ENCODE data around the gene POPDC3. TPM values are rescaled to one million over a fixed set of nuclear protein-coding genes. Genes with fewer than 3 reads are reported as not detected.

The POPDC3 gene
- total RNA-seq, 2 donors from 2014 or later = 6.4 to 8.0 TPM

GRCh38 chr6:105116150-105116549, 63.7 kb downstream of the POPDC3 start:
- H3K27me3 Mint-ChIP-seq (ENCODE audit: insufficient read depth) = no peaks in the 10 kb centered on the region
- H3K9ac ChIP-seq (ENCODE audit: extremely low read depth, low read length, poor library complexity, severe bottlenecking) = no peak overlapping the region
- no peak for DNase-seq
- H3K9me3 ChIP-seq (ENCODE audit: control insufficient read depth, low read length) = no peaks in the 10 kb centered on the region
- no peaks in the 10 kb centered on the region for H3K36me3 ChIP-seq (ENCODE audit: control insufficient read depth, insufficient read depth, low read length)
- H3K9me3 Mint-ChIP-seq = no peaks in the 10 kb centered on the region
- H3K4me3 ChIP-seq (ENCODE audit: low read length) = no peak overlapping the region
- H3K27me3 ChIP-seq (ENCODE audit: control insufficient read depth, insufficient read depth, low read length, poor library complexity, severe bottlenecking) = no peaks in the 10 kb centered on the region
- WGBS, 2 experiments (ENCODE audit: insufficient coverage in 1 of 2, insufficient read length in 1 of 2) = 62 to 77% methylated on average over 5 of the region's 5 CpGs
- no peak overlapping the region for H3K27ac Mint-ChIP-seq
- no peak overlapping the region for H3K4me3 Mint-ChIP-seq
- no peak for TF ChIP-seq CTCF (conservative IDR thresholded peaks at IDR 0.05)
- no peak overlapping the region for H3K27ac ChIP-seq (ENCODE audit: low read depth, low read length)
- peaks cover 4% of the 10 kb centered on the region for H3K4me1 Mint-ChIP-seq
- no peaks in the 10 kb centered on the region for H3K4me1 ChIP-seq (ENCODE audit: control insufficient read depth, insufficient read depth, low read length)
- H3K36me3 Mint-ChIP-seq (ENCODE audit: low read depth) = no peaks in the 10 kb centered on the region

GRCh38 chr6:105113422-105113821, 66.4 kb downstream of the POPDC3 start:
- H3K36me3 ChIP-seq (ENCODE audit: control insufficient read depth, insufficient read depth, low read length) = no peaks in the 10 kb centered on the region
- Mint-ChIP-seq H3K27ac (no peak overlapping the region), H3K27me3 (ENCODE audit: insufficient read depth) (no peaks in the 10 kb centered on the region)

DNA sequence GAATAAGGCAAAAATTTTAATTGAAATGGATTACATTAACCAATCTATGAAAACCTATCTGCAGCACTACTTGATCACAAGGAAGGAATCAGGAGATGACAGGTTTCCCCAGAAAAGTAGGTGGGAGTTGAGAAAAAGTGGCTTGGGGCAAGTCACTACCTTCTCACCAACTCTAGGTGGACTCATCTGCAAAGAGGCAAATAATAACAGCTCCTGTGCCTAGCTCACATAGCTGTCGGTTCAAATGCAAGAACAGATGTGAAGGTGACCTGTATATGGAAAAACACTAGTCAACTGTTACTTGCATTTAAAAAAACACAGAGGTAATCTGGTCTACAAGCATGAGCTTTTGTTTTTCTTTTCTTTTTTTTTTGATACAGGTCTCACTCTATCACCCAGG, 67.2 kb downstream of the POPDC3 start:
- Histone ChIP-seq H3K9me3 (ENCODE audit: control insufficient read depth, low read length) (no peaks in the 10 kb centered on the region), H3K36me3 (ENCODE audit: control insufficient read depth, insufficient read depth, low read length) (no peaks in the 10 kb centered on the region), H3K27ac (ENCODE audit: low read depth, low read length) (no peak overlapping the region), H3K9ac (ENCODE audit: extremely low read depth, low read length, poor library complexity, severe bottlenecking) (no peak overlapping the region), H3K27me3 (ENCODE audit: control insufficient read depth, insufficient read depth, low read length, poor library complexity, severe bottlenecking) (no peaks in the 10 kb centered on the region), H3K4me1 (ENCODE audit: control insufficient read depth, insufficient read depth, low read length) (no peaks in the 10 kb centered on the region), H3K4me3 (ENCODE audit: low read length) (no peak overlapping the region)
- Mint-ChIP-seq H3K27ac (no peak overlapping the region), H3K9me3 (no peaks in the 10 kb centered on the region), H3K4me3 (no peak overlapping the region), H3K36me3 (ENCODE audit: low read depth) (no peaks in the 10 kb centered on the region), H3K27me3 (ENCODE audit: insufficient read depth) (no peaks in the 10 kb centered on the region), H3K4me1 (peaks cover 4% of the 10 kb centered on the region)
- 92 to 100% methylated on average over 1 of the region's 1 CpG for WGBS, 2 experiments (ENCODE audit: insufficient coverage in 1 of 2, insufficient read length in 1 of 2)
- no peak for DNase-seq
- TF ChIP-seq CTCF (conservative IDR thresholded peaks at IDR 0.05) = peak; percentile 52

More at GRCh38 chr6:105113422-105113821, 66.4 kb downstream of the POPDC3 start:
- no peak for TF ChIP-seq CTCF (conservative IDR thresholded peaks at IDR 0.05)
- no peak overlapping the region for H3K4me3 ChIP-seq (ENCODE audit: low read length)
- Mint-ChIP-seq H3K9me3 (no peaks in the 10 kb centered on the region), H3K36me3 (ENCODE audit: low read depth) (no peaks in the 10 kb centered on the region), H3K4me1 (peaks cover 4% of the 10 kb centered on the region), H3K4me3 (no peak overlapping the region)
- H3K27me3 ChIP-seq (ENCODE audit: control insufficient read depth, insufficient read depth, low read length, poor library complexity, severe bottlenecking) = no peaks in the 10 kb centered on the region
- H3K9me3 ChIP-seq (ENCODE audit: control insufficient read depth, low read length) = no peaks in the 10 kb centered on the region
- no peak overlapping the region for H3K27ac ChIP-seq (ENCODE audit: low read depth, low read length)
- DNase-seq = no peak
- H3K4me1 ChIP-seq (ENCODE audit: control insufficient read depth, insufficient read depth, low read length) = no peaks in the 10 kb centered on the region
- H3K9ac ChIP-seq (ENCODE audit: extremely low read depth, low read length, poor library complexity, severe bottlenecking) = no peak overlapping the region
- WGBS, 2 experiments (ENCODE audit: insufficient coverage in 1 of 2, insufficient read length in 1 of 2) = 89 to 93% methylated on average over 4 to 6 of the region's 6 CpGs

All from endodermal cell (in vitro differentiated cells).